MM.1S (cell line): ENCODE data around the gene BRWD1.

Experiments used
- EZH2 ChIP-seq: fragments of 300-600 bp; sonication (generic); optimal IDR thresholded peaks from 2 replicates; pipeline ENCODE3; 2017; ENCODE audit warnings: low read depth, mild to moderate bottlenecking, antibody characterized with exemption, low read length, mixed read lengths
- EZH2phosphoT487 ChIP-seq: fragments of 300-600 bp; sonication (generic); IDR thresholded peaks from 2 replicates; pipeline ENCODE4 v1.6.1; 2018; ENCODE audit warnings: antibody characterized with exemption, low read length
- TF ChIP-seq, protein P1 (sequence below): fragments of 300-600 bp; sonication (generic); IDR thresholded peaks from 2 replicates; pipeline ENCODE4 v1.5.1; 2016; ENCODE audit warnings: antibody characterized with exemption, low read length, mixed read lengths

DNA sequence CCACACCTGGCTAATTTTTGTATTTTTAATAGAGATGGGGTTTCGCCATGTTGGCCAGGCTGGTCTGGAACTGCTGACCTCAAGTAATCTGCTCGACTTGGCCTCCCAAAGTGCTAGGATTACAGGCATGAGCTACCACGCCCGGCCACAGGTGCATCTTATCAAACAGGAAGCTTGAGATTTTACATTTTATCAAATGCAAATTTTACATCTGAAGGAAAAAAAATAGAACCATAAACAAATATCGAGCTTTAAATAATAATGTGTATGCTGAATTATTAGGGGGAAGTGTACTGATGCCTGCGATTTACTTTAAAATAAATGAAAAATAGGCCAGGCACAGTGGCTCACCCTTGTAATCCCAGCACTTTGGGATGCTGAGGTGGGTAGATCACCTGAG, 16.6 kb upstream of the BRWD1 start:
- TF ChIP-seq, protein P1, sequence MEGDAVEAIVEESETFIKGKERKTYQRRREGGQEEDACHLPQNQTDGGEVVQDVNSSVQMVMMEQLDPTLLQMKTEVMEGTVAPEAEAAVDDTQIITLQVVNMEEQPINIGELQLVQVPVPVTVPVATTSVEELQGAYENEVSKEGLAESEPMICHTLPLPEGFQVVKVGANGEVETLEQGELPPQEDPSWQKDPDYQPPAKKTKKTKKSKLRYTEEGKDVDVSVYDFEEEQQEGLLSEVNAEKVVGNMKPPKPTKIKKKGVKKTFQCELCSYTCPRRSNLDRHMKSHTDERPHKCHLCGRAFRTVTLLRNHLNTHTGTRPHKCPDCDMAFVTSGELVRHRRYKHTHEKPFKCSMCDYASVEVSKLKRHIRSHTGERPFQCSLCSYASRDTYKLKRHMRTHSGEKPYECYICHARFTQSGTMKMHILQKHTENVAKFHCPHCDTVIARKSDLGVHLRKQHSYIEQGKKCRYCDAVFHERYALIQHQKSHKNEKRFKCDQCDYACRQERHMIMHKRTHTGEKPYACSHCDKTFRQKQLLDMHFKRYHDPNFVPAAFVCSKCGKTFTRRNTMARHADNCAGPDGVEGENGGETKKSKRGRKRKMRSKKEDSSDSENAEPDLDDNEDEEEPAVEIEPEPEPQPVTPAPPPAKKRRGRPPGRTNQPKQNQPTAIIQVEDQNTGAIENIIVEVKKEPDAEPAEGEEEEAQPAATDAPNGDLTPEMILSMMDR, result no peak
- no peak for TF ChIP-seq EZH2
- TF ChIP-seq EZH2phosphoT487, result no peak
